Ramos (cell line): ENCODE data around the gene NELFCD.
"Not testable (repeated sequence)": the region's sequence is repeated elsewhere in the genome, so short reads cannot be mapped to it uniquely, and the experiment has no call there.

ENCODE experiments used
- in situ Hi-C: fragments of 300-500 bp; cut with MboI; formaldehyde crosslinking; loops from one replicate; pipeline ENCODE4 v1.14.3; 2022; ENCODE audit warnings: low sequenced_read_pairs; ENCODE audit not compliant: unreplicated experiment

Gene NELFCD

GRCh38 chr20:58980711-58981627, at the start of gene NELFCD:
TSS of gene NELFCD (plus strand) at chr20:58981256. CDS start at chr20:58981310, 54 bp downstream.
- in situ Hi-C loops, result loop anchor here (5.0 kb wide), 1 partner anchor 74 kb away; no protein-coding TSS in a partner anchor

GRCh38 chr20:58932170-58932569, 48.9 kb upstream of the NELFCD start:
- in situ Hi-C loops, result no loop called here

GRCh38 chr20:58938078-58938477, 43.0 kb upstream of the NELFCD start:
- in situ Hi-C loops, result no loop called here

GRCh38 chr20:58938541-58938940, 42.5 kb upstream of the NELFCD start:
- in situ Hi-C loops, result no loop called here

- in situ Hi-C loops, result no loop called here
Measured at GRCh38 chr20:58941471-58941870, 39.6 kb upstream of the NELFCD start.

- in situ Hi-C loops, result no loop called here
Measured at GRCh38 chr20:58942549-58942948, 38.5 kb upstream of the NELFCD start.

- in situ Hi-C loops, result no loop called here
Measured at GRCh38 chr20:58944610-58945009, 36.4 kb upstream of the NELFCD start.

- in situ Hi-C loops, result no loop called here
Measured at GRCh38 chr20:58945965-58946631, 35.0 kb upstream of the NELFCD start.

GRCh38 chr20:58947797-58948388, 33.2 kb upstream of the NELFCD start:
- in situ Hi-C loops, result not testable (repeated sequence)

- in situ Hi-C loops, result no loop called here
Measured at GRCh38 chr20:58950603-58951002, 30.5 kb upstream of the NELFCD start.

GRCh38 chr20:58953050-58953449, 28.0 kb upstream of the NELFCD start:
- in situ Hi-C loops, result no loop called here

- in situ Hi-C loops, result no loop called here
Measured at GRCh38 chr20:58956078-58956477, 25.0 kb upstream of the NELFCD start.

GRCh38 chr20:58959652-58960051, 21.4 kb upstream of the NELFCD start:
- in situ Hi-C loops, result no loop called here

- in situ Hi-C loops, result no loop called here
Measured at GRCh38 chr20:58963060-58963584, 17.9 kb upstream of the NELFCD start.

GRCh38 chr20:58963922-58964321, 17.1 kb upstream of the NELFCD start:
- in situ Hi-C loops, result not testable (repeated sequence)

- in situ Hi-C loops, result no loop called here
Measured at GRCh38 chr20:58965270-58966064, 15.6 kb upstream of the NELFCD start.

GRCh38 chr20:58967652-58968429, 13.2 kb upstream of the NELFCD start:
- in situ Hi-C loops, result no loop called here

- in situ Hi-C loops, result no loop called here
Measured at GRCh38 chr20:58969439-58969838, 11.6 kb upstream of the NELFCD start.

- in situ Hi-C loops, result no loop called here
Measured at GRCh38 chr20:58970146-58970545, 10.9 kb upstream of the NELFCD start.
